Endothelial cell of umbilical vein (primary cell): ENCODE results near the gene GBP6. TPM values are rescaled to one million over a fixed set of nuclear protein-coding genes. Genes with fewer than 3 reads are reported as not detected.

Experiments
- BruUV-seq: library from RNA; stranded (reverse); fragments of 400-500 nt; replicated peaks from 2 replicates; lab custom pipeline; 2021; lab: Mats Ljungman, UMichigan
- CTCF ChIA-PET: fragments of 300-600, 350-600 bp; sonication (Branson Sonifier 250); formaldehyde crosslinking; loops from one replicate; lab custom pipeline; 2021; ENCODE audit warnings: antibody characterized with exemption, inconsistent platforms; lab: Charles Lee
- POLR2A ChIA-PET: fragments of 300-600, 350-600 bp; sonication (Branson Sonifier 250); formaldehyde crosslinking; loops from one replicate; lab custom pipeline; 2021; ENCODE audit warnings: antibody characterized with exemption, inconsistent platforms; lab: Charles Lee
- DNase-seq: peaks from one replicate; pipeline ENCODE4 v3.0.0-alpha.2; 2011; ENCODE audit warnings: low read depth, low spot score
- FAIRE-seq: peaks from 2 replicates; lab custom pipeline; 2011; peaks lifted over from hg19 to GRCh38; lab: Jason Lieb, UNC
- H2AFZ ChIP-seq: 2 replicates; pipeline ENCODE4 v1.6.0; 2012; ENCODE audit warnings: low read depth, low read length, control low read depth, inconsistent platforms
- H3K27ac ChIP-seq: 2 replicates; pipeline ENCODE4 v1.5.1; 2011; ENCODE audit warnings: low read depth, mild to moderate bottlenecking, control low read depth, low read length, moderate library complexity; ENCODE audit not compliant: insufficient read depth
- H3K27me3 ChIP-seq, 2 experiments: 2 replicates each; pipeline versions ENCODE4 v1.6.0 to v1.6.1; 2011; ENCODE audit warnings: low read length in 2 of 2, mixed read lengths in 1 of 2; ENCODE audit not compliant: control insufficient read depth in 2 of 2, insufficient read depth in 2 of 2
- H3K36me3 ChIP-seq, 2 experiments: 2 replicates in 1 of 2; 3 replicates in 1 of 2; pipeline ENCODE4 v1.5.1; 2011; ENCODE audit warnings: low read length in 2 of 2, mild to moderate bottlenecking in 1 of 2, moderate library complexity in 1 of 2; ENCODE audit not compliant: control insufficient read depth in 2 of 2, insufficient read depth in 2 of 2; ENCODE audit errors: extremely low read depth in 1 of 2
- H3K4me1 ChIP-seq: 3 replicates; pipeline ENCODE4 v1.5.1; 2011; ENCODE audit warnings: mild to moderate bottlenecking, low read length; ENCODE audit not compliant: control insufficient read depth, insufficient read depth; ENCODE audit errors: extremely low read depth
- H3K4me2 ChIP-seq: 2 replicates; pipeline ENCODE4 v1.6.1; 2011; ENCODE audit warnings: low read length, control low read depth, mixed read lengths; ENCODE audit not compliant: insufficient read depth
- H3K4me3 ChIP-seq, 3 experiments: fragments of 200-600 bp in 1 of 3; sonication (generic), shearing (Covaris generic) in 1 of 3; replicated peaks in 1 of 3; 2 replicates each; pipeline ENCODE4 v1.5.1; 2011 to 2016; ENCODE audit warnings: control low read depth in 3 of 3, low read length in 3 of 3, mild to moderate bottlenecking in 2 of 3, inconsistent platforms in 1 of 3, low read depth in 1 of 3, moderate library complexity in 1 of 3; ENCODE audit not compliant: insufficient read depth in 1 of 3
- H3K79me2 ChIP-seq: 2 replicates; pipeline ENCODE4 v1.6.0; 2012; ENCODE audit warnings: low read length, inconsistent platforms; ENCODE audit not compliant: control insufficient read depth, insufficient read depth
- H3K9ac ChIP-seq: replicated peaks from 2 replicates; pipeline ENCODE3; 2011; ENCODE audit warnings: low read length, control low read depth; ENCODE audit not compliant: insufficient read depth; ENCODE audit errors: extremely low read depth
- H3K9me1 ChIP-seq: replicated peaks from 3 replicates; pipeline ENCODE4 v1.6.0; 2011; ENCODE audit warnings: mild to moderate bottlenecking, low read length; ENCODE audit not compliant: control insufficient read depth, insufficient read depth; ENCODE audit errors: extremely low read depth
- H3K9me3 ChIP-seq: replicated peaks from 2 replicates; pipeline ENCODE4 v1.5.1; 2012; ENCODE audit warnings: low read length, inconsistent platforms; ENCODE audit not compliant: control insufficient read depth, insufficient read depth
- H4K20me1 ChIP-seq: replicated peaks from 2 replicates; pipeline ENCODE3; 2011; ENCODE audit warnings: mild to moderate bottlenecking, low read length; ENCODE audit not compliant: control insufficient read depth, insufficient read depth; ENCODE audit errors: extremely low read depth
- EZH2 ChIP-seq: IDR thresholded peaks from 2 replicates; pipeline ENCODE4 v1.6.1; 2012; ENCODE audit warnings: borderline replicate concordance, low read depth, mild to moderate bottlenecking, moderate library complexity, low read length, inconsistent platforms; ENCODE audit not compliant: severe bottlenecking
- FOS ChIP-seq: IDR thresholded peaks from 2 replicates; pipeline ENCODE4 v1.6.1; 2011; ENCODE audit warnings: mild to moderate bottlenecking, low read length, moderate library complexity, borderline replicate concordance; ENCODE audit not compliant: insufficient read depth
- MYC ChIP-seq: IDR thresholded peaks from one replicate; pipeline ENCODE4 v1.6.1; 2011; ENCODE audit warnings: mild to moderate bottlenecking, low read depth, low read length
- dilution Hi-C: fragments of 300-500 bp; cut with MboI; formaldehyde crosslinking; loops from one replicate; pipeline ENCODE4 v1.15.0; 2019; ENCODE audit warnings: low sequenced_read_pairs; ENCODE audit not compliant: extremely low pct_ligation_motif_present
- intact Hi-C: fragments of 100-400 bp; cut with micrococcal nuclease; formaldehyde crosslinking; loops from one replicate; pipeline ENCODE4 v1.10.0; 2022
- polyA plus RNA-seq, 4 experiments: library from polyadenylated mRNA; depleted of rRNA in 3 of 4; stranded (reverse) in 3 of 4; unstranded in 1 of 4; fragments of >200 nt; gene quantifications; 2 replicates each; pipeline versions ENCODE4 v1.2.1 to v1.2.3, GENCODE V29; 2011 to 2012; ENCODE audit warnings: missing spikeins in 1 of 4
- total RNA-seq: library from RNA; stranded (reverse); gene quantifications from 2 replicates; pipeline ENCODE4 v1.2.3, GENCODE V29; 2021
- TF ChIP-seq, protein P1 (sequence below), 2 donors: IDR thresholded peaks; 1 replicate in 1 of 2; 2 replicates in 1 of 2; pipeline ENCODE4 v1.5.1; 2011; ENCODE audit warnings: low read length in 2 of 2, mild to moderate bottlenecking in 2 of 2, moderate library complexity in 2 of 2, control low read depth in 1 of 2, inconsistent platforms in 1 of 2, low read depth in 1 of 2; ENCODE audit not compliant: insufficient read depth in 1 of 2; ENCODE audit errors: extremely low read depth in 1 of 2
- TF ChIP-seq, protein P2 (sequence below): IDR thresholded peaks from 2 replicates; pipeline ENCODE4 v1.6.1; 2011; ENCODE audit not compliant: insufficient read depth, insufficient read length

The GBP6 gene
- total and polyA plus RNA-seq, 2 donors (not counting 3 experiments of a cell fraction or from before 2014, with no cell fraction given), result not detected

DNA sequence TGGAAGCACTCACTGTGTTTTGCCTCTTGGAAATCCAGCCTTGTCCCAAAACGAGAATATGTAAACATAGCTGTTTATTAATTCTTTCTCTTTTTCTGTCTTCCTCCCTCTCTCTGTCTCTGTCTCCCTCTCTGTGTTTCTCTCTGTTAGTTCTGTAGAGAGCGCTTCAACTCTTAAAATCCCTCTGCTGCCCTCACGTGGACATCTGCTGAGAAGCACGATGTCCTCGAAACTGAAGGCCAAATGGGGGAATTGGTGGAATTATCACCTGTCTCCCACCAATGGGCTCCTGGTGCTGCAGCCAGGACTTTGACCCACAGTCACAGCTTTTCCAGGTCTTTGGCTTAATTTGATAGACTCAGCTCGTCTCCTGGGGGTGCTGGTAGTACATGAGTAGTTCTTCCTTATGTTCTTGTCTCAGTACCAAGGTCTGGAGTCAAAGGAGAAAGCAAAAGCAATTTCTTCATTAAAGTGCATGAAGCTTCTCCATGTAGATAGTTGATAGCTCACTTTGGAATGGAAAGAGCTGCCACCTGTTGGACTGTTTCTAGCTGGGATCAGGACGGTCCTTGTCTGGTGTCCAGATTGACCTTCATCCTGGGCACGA is 5.5 kb upstream of the GBP6 start:
- Histone ChIP-seq H4K20me1 (no peaks in the 10 kb centered on the region), H3K9me3 (no peaks in the 10 kb centered on the region), H3K27ac (no peak overlapping the region), H3K9me1 (no peaks in the 10 kb centered on the region), H3K4me3 (no peak overlapping the region), H3K4me2 (no peak overlapping the region), H3K27me3 (peaks cover 4 to 10% of the 10 kb centered on the region in 2 experiments), H3K4me1 (no peaks in the 10 kb centered on the region), H2AFZ (no peak overlapping the region), H3K36me3 (no peaks in the 10 kb centered on the region), H3K9ac (no peak overlapping the region), H3K79me2 (no peaks in the 10 kb centered on the region)
- intact Hi-C loops, result loop anchor here (1.0 kb wide), 5 partner anchors 272 to 422 kb away; no protein-coding TSS in a partner anchor
- BruUV-seq, result no TSS peak
- FAIRE-seq (peak; percentile 70), DNase-seq (peak; percentile 62)
- TF ChIP-seq FOS, result no peak
- TF ChIP-seq, protein P1, sequence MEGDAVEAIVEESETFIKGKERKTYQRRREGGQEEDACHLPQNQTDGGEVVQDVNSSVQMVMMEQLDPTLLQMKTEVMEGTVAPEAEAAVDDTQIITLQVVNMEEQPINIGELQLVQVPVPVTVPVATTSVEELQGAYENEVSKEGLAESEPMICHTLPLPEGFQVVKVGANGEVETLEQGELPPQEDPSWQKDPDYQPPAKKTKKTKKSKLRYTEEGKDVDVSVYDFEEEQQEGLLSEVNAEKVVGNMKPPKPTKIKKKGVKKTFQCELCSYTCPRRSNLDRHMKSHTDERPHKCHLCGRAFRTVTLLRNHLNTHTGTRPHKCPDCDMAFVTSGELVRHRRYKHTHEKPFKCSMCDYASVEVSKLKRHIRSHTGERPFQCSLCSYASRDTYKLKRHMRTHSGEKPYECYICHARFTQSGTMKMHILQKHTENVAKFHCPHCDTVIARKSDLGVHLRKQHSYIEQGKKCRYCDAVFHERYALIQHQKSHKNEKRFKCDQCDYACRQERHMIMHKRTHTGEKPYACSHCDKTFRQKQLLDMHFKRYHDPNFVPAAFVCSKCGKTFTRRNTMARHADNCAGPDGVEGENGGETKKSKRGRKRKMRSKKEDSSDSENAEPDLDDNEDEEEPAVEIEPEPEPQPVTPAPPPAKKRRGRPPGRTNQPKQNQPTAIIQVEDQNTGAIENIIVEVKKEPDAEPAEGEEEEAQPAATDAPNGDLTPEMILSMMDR (IDR thresholded peaks at IDR 0.05; ENCODE audit: extremely low read depth in 1 of 2, insufficient read depth in 1 of 2, low read depth in 1 of 2, low read length in 2 of 2), result peak; percentile 63 to 75
- TF ChIP-seq, protein P2, sequence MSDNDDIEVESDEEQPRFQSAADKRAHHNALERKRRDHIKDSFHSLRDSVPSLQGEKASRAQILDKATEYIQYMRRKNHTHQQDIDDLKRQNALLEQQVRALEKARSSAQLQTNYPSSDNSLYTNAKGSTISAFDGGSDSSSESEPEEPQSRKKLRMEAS, result peak; percentile 38
- ChIA-PET POLR2A (no interaction called here), CTCF (interaction anchor here (0.6 to 10.5 kb wide), 8 partner anchors 16 to 374 kb away, joined by 3 to 127 read pairs (median 6); partner anchors contain the start of gene GBP1)
- dilution Hi-C loops, result no loop called here

DNA sequence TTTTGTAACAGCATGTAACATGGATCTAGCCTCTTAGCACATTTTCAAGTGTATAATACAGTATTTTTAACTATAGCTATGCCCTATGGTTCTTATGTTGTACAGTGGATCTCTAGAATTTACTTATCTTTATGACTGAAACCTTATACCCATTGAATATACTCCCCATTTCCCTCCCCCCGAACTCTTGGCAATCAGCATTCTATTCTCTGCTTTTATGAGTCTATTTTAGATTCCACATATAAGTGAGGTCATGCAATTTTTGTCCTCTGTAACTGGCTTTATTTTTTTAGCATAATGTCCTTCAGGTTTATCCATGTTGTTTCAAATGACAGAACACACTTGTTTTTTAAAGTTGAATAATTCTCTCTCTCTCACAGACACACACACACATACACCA is 3.1 kb upstream of the GBP6 start:
- Histone ChIP-seq H3K4me2 (no peak overlapping the region), H3K9me3 (no peaks in the 10 kb centered on the region), H3K4me1 (no peaks in the 10 kb centered on the region), H3K9ac (no peak overlapping the region), H4K20me1 (no peaks in the 10 kb centered on the region), H3K36me3 (no peaks in the 10 kb centered on the region), H3K9me1 (no peaks in the 10 kb centered on the region), H2AFZ (no peak overlapping the region), H3K79me2 (no peaks in the 10 kb centered on the region), H3K4me3 (no peak overlapping the region), H3K27me3 (peaks cover 0 to 7% of the 10 kb centered on the region in 2 experiments), H3K27ac (no peak overlapping the region)
- dilution Hi-C loops, result no loop called here
- DNase-seq, result no peak
- TF ChIP-seq MYC (no peak), FOS (no peak), EZH2 (no peak)
- TF ChIP-seq, protein P1 (IDR thresholded peaks at IDR 0.05; ENCODE audit: extremely low read depth in 1 of 2, insufficient read depth in 1 of 2, low read depth in 1 of 2, low read length in 2 of 2), result no peak
- TF ChIP-seq, protein P2, result no peak
- FAIRE-seq, result no peak
- ChIA-PET CTCF (interaction anchor here (1.0 to 10.5 kb wide), 3 partner anchors 275 to 363 kb away, joined by 4 to 127 read pairs (median 6); no protein-coding TSS in a partner anchor), POLR2A (no interaction called here)
- no TSS peak for BruUV-seq
- intact Hi-C loops, result no loop called here
